ENCODE measurements around the gene PTF1A.

DNA sequence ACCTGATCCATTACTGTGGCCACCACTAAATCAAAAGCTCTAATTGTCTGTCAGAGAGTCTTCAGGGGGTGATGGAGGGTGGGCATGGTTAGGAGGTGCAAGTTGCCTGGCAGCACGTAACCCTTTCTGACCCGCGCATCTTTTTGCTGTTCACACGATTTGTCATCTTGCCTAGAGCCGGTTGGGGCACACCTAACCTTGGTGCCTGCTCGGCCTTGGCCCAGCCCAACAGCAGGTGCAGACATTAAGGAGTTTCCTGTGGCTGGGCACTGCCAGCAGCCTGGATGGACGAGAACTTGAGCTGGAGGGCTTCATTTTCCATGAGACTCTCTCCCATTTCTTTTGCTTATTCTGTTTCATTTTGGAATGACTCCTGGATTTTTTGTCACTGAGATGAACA lies 41.0 kb upstream of the PTF1A start:
- TF ChIP-seq, protein P1, sequence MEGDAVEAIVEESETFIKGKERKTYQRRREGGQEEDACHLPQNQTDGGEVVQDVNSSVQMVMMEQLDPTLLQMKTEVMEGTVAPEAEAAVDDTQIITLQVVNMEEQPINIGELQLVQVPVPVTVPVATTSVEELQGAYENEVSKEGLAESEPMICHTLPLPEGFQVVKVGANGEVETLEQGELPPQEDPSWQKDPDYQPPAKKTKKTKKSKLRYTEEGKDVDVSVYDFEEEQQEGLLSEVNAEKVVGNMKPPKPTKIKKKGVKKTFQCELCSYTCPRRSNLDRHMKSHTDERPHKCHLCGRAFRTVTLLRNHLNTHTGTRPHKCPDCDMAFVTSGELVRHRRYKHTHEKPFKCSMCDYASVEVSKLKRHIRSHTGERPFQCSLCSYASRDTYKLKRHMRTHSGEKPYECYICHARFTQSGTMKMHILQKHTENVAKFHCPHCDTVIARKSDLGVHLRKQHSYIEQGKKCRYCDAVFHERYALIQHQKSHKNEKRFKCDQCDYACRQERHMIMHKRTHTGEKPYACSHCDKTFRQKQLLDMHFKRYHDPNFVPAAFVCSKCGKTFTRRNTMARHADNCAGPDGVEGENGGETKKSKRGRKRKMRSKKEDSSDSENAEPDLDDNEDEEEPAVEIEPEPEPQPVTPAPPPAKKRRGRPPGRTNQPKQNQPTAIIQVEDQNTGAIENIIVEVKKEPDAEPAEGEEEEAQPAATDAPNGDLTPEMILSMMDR (IDR thresholded peaks at IDR 0.05): no peak
- TF ChIP-seq EZH2 (IDR thresholded peaks at IDR 0.05) (no peak), EZH2phosphoT487 (IDR thresholded peaks at IDR 0.05) (no peak)
